SK-N-SH (cell line): ENCODE measurements around the gene MAP3K5. TPM values are rescaled to one million over a fixed set of nuclear protein-coding genes. Genes with fewer than 3 reads are reported as not detected.

Source experiments
- CTCF ChIA-PET: fragments of 300-600, 350-600 bp; formaldehyde crosslinking; extraction: SDS; loops from one replicate; lab custom pipeline; 2021; lab: Yijun Ruan, JAX
- POLR2A ChIA-PET: fragments of 350-600 bp; sonication (Branson Sonifier 250); formaldehyde crosslinking; extraction: SDS; loops from one replicate; lab custom pipeline; 2020; ENCODE audit warnings: antibody characterized with exemption, inconsistent platforms; lab: Yijun Ruan, JAX
- DNase-seq: peaks from one replicate; pipeline ENCODE4 v3.0.0; 2012
- H2AFZ ChIP-seq: fragments of 200-600 bp; sonication (generic); 2 replicates; pipeline ENCODE4 v1.8.1; 2016; ENCODE audit warnings: antibody characterized with exemption, mild to moderate bottlenecking, low read depth
- H3F3A ChIP-seq: fragments of 200-600 bp; sonication (generic); replicated peaks from 2 replicates; pipeline ENCODE3; 2016; ENCODE audit warnings: antibody characterized with exemption, mild to moderate bottlenecking; ENCODE audit not compliant: insufficient read depth
- H3K27ac ChIP-seq, 2 experiments: fragments of 200-500 bp in 1 of 2; fragments of 200-600 bp in 1 of 2; sonication (Bioruptor generic) in 1 of 2; sonication (generic), shearing (Covaris generic) in 1 of 2; 2 replicates each; pipeline versions ENCODE4 v1.5.1 to v1.6.1; 2014 to 2016; ENCODE audit warnings: low read depth in 2 of 2, inconsistent platforms in 1 of 2, low read length in 1 of 2, mild to moderate bottlenecking in 1 of 2, mixed read lengths in 1 of 2
- H3K27me3 ChIP-seq: fragments of 200-600 bp; sonication (generic), shearing (Covaris generic); 2 replicates; pipeline ENCODE4 v1.6.1; 2016; ENCODE audit warnings: mixed run types; ENCODE audit not compliant: insufficient read depth
- H3K36me3 ChIP-seq, 2 experiments: fragments of 200-500 bp in 1 of 2; fragments of 200-600 bp in 1 of 2; sonication (Bioruptor generic) in 1 of 2; sonication (generic) in 1 of 2; replicated peaks in 1 of 2; 2 replicates each; pipeline versions ENCODE3 to v1.5.1; 2014 to 2016; ENCODE audit warnings: low read length in 1 of 2, mild to moderate bottlenecking in 1 of 2; ENCODE audit not compliant: insufficient read depth in 2 of 2, control insufficient read depth in 1 of 2
- H3K4me1 ChIP-seq, 2 experiments: fragments of 200-500 bp in 1 of 2; fragments of 200-600 bp in 1 of 2; sonication (Bioruptor generic) in 1 of 2; sonication (generic), shearing (Covaris generic) in 1 of 2; 2 replicates each; pipeline versions ENCODE4 v1.5.1 to v1.6.1; 2014 to 2016; ENCODE audit warnings: low read depth in 1 of 2, low read length in 1 of 2, mixed run types in 1 of 2; ENCODE audit not compliant: insufficient read depth in 2 of 2, control insufficient read depth in 1 of 2
- H3K4me2 ChIP-seq: fragments of 200-600 bp; sonication (generic), shearing (Covaris generic); 2 replicates; pipeline ENCODE4 v1.6.1; 2017; ENCODE audit warnings: mixed run types
- H3K4me3 ChIP-seq, 2 experiments: fragments of 200-500 bp in 1 of 2; fragments of 200-600 bp in 1 of 2; sonication (Bioruptor generic) in 1 of 2; sonication (generic), shearing (Covaris generic) in 1 of 2; 2 replicates each; pipeline versions ENCODE4 v1.5.1 to v1.8.1; 2014 to 2016; ENCODE audit warnings: low read depth in 2 of 2, inconsistent platforms in 1 of 2, low read length in 1 of 2, mild to moderate bottlenecking in 1 of 2, mixed read lengths in 1 of 2, moderate library complexity in 1 of 2
- H3K79me2 ChIP-seq: fragments of 200-600 bp; sonication (generic); 2 replicates; pipeline ENCODE4 v1.8.1; 2017; ENCODE audit warnings: mild to moderate bottlenecking; ENCODE audit not compliant: insufficient read depth
- H3K9ac ChIP-seq: fragments of 200-600 bp; sonication (generic); 2 replicates; pipeline ENCODE4 v1.6.1; 2017; ENCODE audit warnings: mixed run types
- H3K9me2 ChIP-seq: fragments of 200-600 bp; sonication (generic); 2 replicates; pipeline ENCODE4 v1.6.1; 2017; ENCODE audit warnings: mixed run types
- H3K9me3 ChIP-seq: fragments of 200-600 bp; sonication (generic); 2 replicates; pipeline ENCODE4 v1.6.1; 2017; ENCODE audit warnings: mixed run types, mild to moderate bottlenecking, moderate library complexity
- H4K20me1 ChIP-seq: fragments of 200-600 bp; sonication (generic); 2 replicates; pipeline ENCODE4 v1.6.1; 2017; ENCODE audit warnings: mild to moderate bottlenecking, mixed run types; ENCODE audit not compliant: insufficient read depth
- ELF1 ChIP-seq: IDR thresholded peaks from 2 replicates; pipeline ENCODE4 v1.4.0; 2012
- EP300 ChIP-seq, 2 experiments: IDR thresholded peaks; 2 replicates each; pipeline versions ENCODE4 v1.4.0 to v1.6.1; 2012; ENCODE audit warnings: borderline replicate concordance in 1 of 2, low read depth in 1 of 2, low read length in 1 of 2
- EZH2phosphoT487 ChIP-seq: fragments of 200-600 bp; sonication (generic); IDR thresholded peaks from 2 replicates; pipeline ENCODE4 v1.6.1; 2017; ENCODE audit warnings: low read depth, mixed run types, mild to moderate bottlenecking, antibody characterized with exemption, moderate library complexity, borderline replicate concordance
- FOXJ3 ChIP-seq: sonication (generic); formaldehyde crosslinking; IDR thresholded peaks from 2 replicates; pipeline ENCODE4 v1.5.1; 2020; ENCODE audit warnings: mild to moderate bottlenecking, missing genetic modification reagents
- FOXM1 ChIP-seq: IDR thresholded peaks from 2 replicates; pipeline ENCODE4 v1.4.0; 2012; ENCODE audit warnings: low read depth, mild to moderate bottlenecking
- GABPA ChIP-seq: IDR thresholded peaks from 2 replicates; pipeline ENCODE4 v1.4.0; 2012; ENCODE audit warnings: low read depth, mild to moderate bottlenecking
- GATA2 ChIP-seq: sonication (generic); formaldehyde crosslinking; IDR thresholded peaks from 2 replicates; pipeline ENCODE4 v1.5.0; 2020; ENCODE audit warnings: mild to moderate bottlenecking, missing genetic modification reagents
- IRF3 ChIP-seq: fragments of 150-350 bp; IDR thresholded peaks from 2 replicates; pipeline ENCODE4 v1.6.1; 2016; ENCODE audit warnings: mild to moderate bottlenecking, low read depth, low read length
- JUND ChIP-seq: IDR thresholded peaks from 2 replicates; pipeline ENCODE4 v1.4.0; 2012
- MAX ChIP-seq: IDR thresholded peaks from 2 replicates; pipeline ENCODE4 v1.4.0; 2012; ENCODE audit warnings: low read depth
- NFIC ChIP-seq: IDR thresholded peaks from 2 replicates; pipeline ENCODE4 v1.4.0; 2012; ENCODE audit warnings: borderline replicate concordance
- PBX3 ChIP-seq: IDR thresholded peaks from 2 replicates; pipeline ENCODE4; 2012
- POLR2AphosphoS5 ChIP-seq: IDR thresholded peaks from 2 replicates; pipeline ENCODE4 v1.6.1; 2012; ENCODE audit warnings: low read depth, low read length
- RCOR1 ChIP-seq: fragments of 150-350 bp; IDR thresholded peaks from 2 replicates; pipeline ENCODE4 v1.6.1; 2017; ENCODE audit warnings: antibody characterized with exemption, low read length
- TAF1 ChIP-seq: IDR thresholded peaks from 2 replicates; pipeline ENCODE4 v1.6.1; 2012; ENCODE audit warnings: low read depth, mild to moderate bottlenecking, low read length, moderate library complexity, borderline replicate concordance
- USF1 ChIP-seq: IDR thresholded peaks from 2 replicates; pipeline ENCODE4 v1.4.0; 2012; ENCODE audit warnings: low read depth, borderline replicate concordance
- ZBTB33 ChIP-seq: IDR thresholded peaks from 2 replicates; pipeline ENCODE4 v1.4.0; 2012; ENCODE audit warnings: low read depth, borderline replicate concordance
- WGBS: methylation state at CpG from one replicate; pipeline ENCODE4 v1.1.6; 2017; ENCODE audit warnings: low lambda C conversion rate; 5-methylcytosine and 5-hydroxymethylcytosine counted together
- polyA plus RNA-seq, 3 experiments: library from polyadenylated mRNA; depleted of rRNA; stranded (reverse); fragments of >200 nt; gene quantifications; 2 replicates each; pipeline ENCODE4 v1.2.3, GENCODE V29; 2012

The MAP3K5 gene
- polyA plus RNA-seq, 1 of the 3 experiments (the other 2 are of a cell fraction) = 1.4 TPM

- CTCF ChIA-PET = interaction anchor here (0.7 to 1.3 kb wide), 2 partner anchors 15 to 17 kb away, joined by 3 read pairs; no protein-coding TSS in a partner anchor
- DNase-seq = no peak
- Histone ChIP-seq H3K79me2 (no peaks in the 10 kb centered on the region), H3K9me2 (no peaks in the 10 kb centered on the region), H3K9me3 (no peaks in the 10 kb centered on the region), H3K36me3 (no peaks in the 10 kb centered on the region), H3K27me3 (no peaks in the 10 kb centered on the region), H3K27ac (no peak overlapping the region), H2AFZ (no peak overlapping the region), H3K4me3 (no peak overlapping the region), H3F3A (no peaks in the 10 kb centered on the region), H3K4me1 (peaks cover 0 to 5% of the 10 kb centered on the region in 2 experiments; a peak in 2 of 4 replicates), H3K9ac (no peak overlapping the region), H4K20me1 (no peaks in the 10 kb centered on the region), H3K4me2 (no peak overlapping the region)
- TF ChIP-seq NFIC = no peak
- TF ChIP-seq POLR2AphosphoS5 = no peak
- TF ChIP-seq USF1 = no peak
- no peak for TF ChIP-seq FOXJ3
- no peak for TF ChIP-seq ELF1
- TF ChIP-seq FOXM1 = no peak
- TF ChIP-seq IRF3 = no peak
- TF ChIP-seq RCOR1 = no peak
- TF ChIP-seq JUND = no peak
- TF ChIP-seq GATA2 (CRISPR knock-in tag) = no peak
- TF ChIP-seq ZBTB33 = no peak
- no peak for TF ChIP-seq PBX3
- TF ChIP-seq EP300 (IDR thresholded peaks at IDR 0.05; ENCODE audit: borderline replicate concordance in 1 of 2, low read depth in 1 of 2, low read length in 1 of 2) = no peak
- POLR2A ChIA-PET = no interaction called here
- 97% methylated on average over 5 of the region's 5 CpGs for WGBS
These were observed 85.8 kb downstream of the MAP3K5 start for GRCh38 chr6:136706430-136706829.

GRCh38 chr6:136703331-136703865 lies 88.9 kb downstream of the MAP3K5 start:
- TF ChIP-seq EZH2phosphoT487 (no peak), USF1 (no peak), EP300 (IDR thresholded peaks at IDR 0.05; ENCODE audit: borderline replicate concordance in 1 of 2, low read depth in 1 of 2, low read length in 1 of 2) (no peak), TAF1 (no peak), NFIC (no peak), FOXM1 (no peak), MAX (no peak), ELF1 (no peak), GABPA (no peak)
- H3K4me2 ChIP-seq = no peak overlapping the region
- H3F3A ChIP-seq = no peaks in the 10 kb centered on the region
- ChIA-PET CTCF (interaction anchor here (1.2 to 1.6 kb wide), 3 partner anchors 23 to 62 kb away, joined by 3 to 5 read pairs (median 3); no protein-coding TSS in a partner anchor), POLR2A (no interaction called here)
- no peak overlapping the region for H3K9ac ChIP-seq
- no peaks in the 10 kb centered on the region for H3K27me3 ChIP-seq
- no peaks in the 10 kb centered on the region for H3K9me2 ChIP-seq
- WGBS = 92% methylated on average over 7 of the region's 7 CpGs
- H3K4me1 ChIP-seq = peaks cover 0 to 5% of the 10 kb centered on the region in 2 experiments; a peak in 2 of 4 replicates
- H2AFZ ChIP-seq = no peak overlapping the region
- no peaks in the 10 kb centered on the region for H4K20me1 ChIP-seq
- DNase-seq = no peak
- no peaks in the 10 kb centered on the region for H3K9me3 ChIP-seq
- no peaks in the 10 kb centered on the region for H3K36me3 ChIP-seq
- no peaks in the 10 kb centered on the region for H3K79me2 ChIP-seq
- H3K4me3 ChIP-seq = no peak overlapping the region
- no peak overlapping the region for H3K27ac ChIP-seq
